ENCODE measurements around the gene PTPRG. TPM values are rescaled to one million over a fixed set of nuclear protein-coding genes. Genes with fewer than 3 reads are reported as not detected.

Gene PTPRG
- total and polyA plus RNA-seq, 2 experiments from 2014 or later: 24.4 to 131 TPM

- ATAC-seq (no peak), DNase-seq (ENCODE audit: low spot score) (no peak)
- TF ChIP-seq EZH2phosphoT487 (IDR thresholded peaks at IDR 0.05; ENCODE audit: unreplicated experiment) (no peak), ZNF114 (CRISPR knock-in tag; IDR thresholded peaks at IDR 0.05) (no peak), STAT1 (IDR thresholded peaks at IDR 0.05; ENCODE audit: unreplicated experiment) (no peak), POLR2AphosphoS5 (IDR thresholded peaks at IDR 0.05; ENCODE audit: low read depth) (no peak), CREB1 (CRISPR knock-in tag; IDR thresholded peaks at IDR 0.05; ENCODE audit: low read depth) (no peak), CTCF (conservative IDR thresholded peaks at IDR 0.05; ENCODE audit: low read depth in 2 of 2) (no peak), ETS1 (IDR thresholded peaks at IDR 0.05) (no peak), JUNB (IDR thresholded peaks at IDR 0.05; ENCODE audit: unreplicated experiment) (no peak), ZNF462 (CRISPR knock-in tag; IDR thresholded peaks at IDR 0.05) (no peak), ZNF331 (CRISPR knock-in tag; IDR thresholded peaks at IDR 0.05; ENCODE audit: low read depth) (no peak)
- Histone ChIP-seq H3K36me3 (ENCODE audit: insufficient read depth) (no peaks in the 10 kb centered on the region), H3K9me2 (ENCODE audit: insufficient read depth) (no peaks in the 10 kb centered on the region), H3K4me1 (ENCODE audit: insufficient read depth) (no peaks in the 10 kb centered on the region), H3K4me2 (no peak overlapping the region), H3K27me3 (ENCODE audit: insufficient read depth) (no peaks in the 10 kb centered on the region), H2AFZ (no peak overlapping the region), H3K4me3 (no peak overlapping the region), H4K20me1 (replicated peaks; ENCODE audit: insufficient read depth) (peaks cover 5% of the 10 kb centered on the region), H3K79me2 (replicated peaks; ENCODE audit: insufficient read depth) (peaks cover 16% of the 10 kb centered on the region; the same call in 1 of the 2 replicates), H3K27ac (ENCODE audit: low read depth) (no peak overlapping the region), H3F3A (replicated peaks; ENCODE audit: low read depth) (no peaks in the 10 kb centered on the region)
- H3K27ac Mint-ChIP-seq: no peak overlapping the region
- no peak overlapping the region for H3K4me3 Mint-ChIP-seq
- peaks cover 10% of the 10 kb centered on the region for H3K27me3 Mint-ChIP-seq (ENCODE audit: insufficient read depth, low read depth, poor library complexity)
- H3K36me3 Mint-ChIP-seq (ENCODE audit: low read depth): peaks cover 20% of the 10 kb centered on the region
- peaks cover 18% of the 10 kb centered on the region for H3K4me1 Mint-ChIP-seq
- peaks cover 8% of the 10 kb centered on the region for H3K9me3 Mint-ChIP-seq
Observed at GRCh38 chr3:62113092-62113491, 551.7 kb downstream of the PTPRG start.

Data from GM23338 (cell line).